Stimulated activated CD4-positive, alpha-beta T cell treated with anti-CD3 and anti-CD28 coated beads, Interleukin-4, amount 100 ng/mL, for 1 hour (primary cell): ENCODE measurements around the gene LMNTD2.
"Not testable (repeated sequence)": the region's sequence is repeated elsewhere in the genome, so short reads cannot be mapped to it uniquely, and the experiment has no call there.

Source experiments
- DNase-seq: peaks from one replicate; pipeline ENCODE4 v3.0.0-alpha.2; 2020

The LMNTD2 gene

GRCh38 chr11:533586-534395, 26.7 kb downstream of the LMNTD2 start:
- DNase-seq = no peak

- DNase-seq = no peak
Observed at GRCh38 chr11:532986-533585, 27.5 kb downstream of the LMNTD2 start.

GRCh38 chr11:532527-532985, 28.0 kb downstream of the LMNTD2 start:
- DNase-seq = no peak

GRCh38 chr11:531919-532526, 28.5 kb downstream of the LMNTD2 start:
- no peak for DNase-seq

- DNase-seq = no peak
Observed at GRCh38 chr11:530960-531831, 29.3 kb downstream of the LMNTD2 start.

- no peak for DNase-seq
Observed at GRCh38 chr11:529728-530411, 30.7 kb downstream of the LMNTD2 start.

GRCh38 chr11:528815-529727, 31.5 kb downstream of the LMNTD2 start:
- no peak for DNase-seq

GRCh38 chr11:528166-528814, 32.2 kb downstream of the LMNTD2 start:
- DNase-seq = no peak

- no peak for DNase-seq
Observed at GRCh38 chr11:526192-526591, 34.3 kb downstream of the LMNTD2 start.

- no peak for DNase-seq
Observed at GRCh38 chr11:521177-521688, 39.3 kb downstream of the LMNTD2 start.

GRCh38 chr11:520428-521176, 39.9 kb downstream of the LMNTD2 start:
- DNase-seq = no peak

GRCh38 chr11:518463-519202, 41.9 kb downstream of the LMNTD2 start:
- DNase-seq = peak; percentile 86

GRCh38 chr11:516918-517685, 43.4 kb downstream of the LMNTD2 start:
- DNase-seq = not testable (repeated sequence)

- DNase-seq = no peak
Observed at GRCh38 chr11:516400-516799, 44.1 kb downstream of the LMNTD2 start.

GRCh38 chr11:515131-515530, 45.4 kb downstream of the LMNTD2 start:
- no peak for DNase-seq

- DNase-seq = no peak
Observed at GRCh38 chr11:514606-515005, 45.9 kb downstream of the LMNTD2 start.

- no peak for DNase-seq
Observed at GRCh38 chr11:512761-513595, 47.6 kb downstream of the LMNTD2 start.
